GM19438 (cell line): ENCODE results near the gene OSBPL1A.

Experiments used
- ATAC-seq: cut with Tn5 transposase; IDR thresholded peaks from one replicate; pipeline ENCODE4 v1.9.1; 2021; ENCODE audit warnings: low read depth; ENCODE audit not compliant: unreplicated experiment

OSBPL1A gene

GRCh38 chr18:24138409-24138788 lies 259.2 kb downstream of the OSBPL1A start:
- ATAC-seq: peak; percentile 6

GRCh38 chr18:24136967-24137373 lies 260.7 kb downstream of the OSBPL1A start:
- no peak for ATAC-seq

- no peak for ATAC-seq
Observed at GRCh38 chr18:24130494-24130893, 267.1 kb downstream of the OSBPL1A start.

GRCh38 chr18:24128700-24129099 lies 268.9 kb downstream of the OSBPL1A start:
- ATAC-seq: no peak

GRCh38 chr18:24127735-24128134 lies 269.9 kb downstream of the OSBPL1A start:
- no peak for ATAC-seq

- ATAC-seq: no peak
Observed at GRCh38 chr18:24126155-24126961, 271.3 kb downstream of the OSBPL1A start.

GRCh38 chr18:24121625-24122024 lies 276.0 kb downstream of the OSBPL1A start:
- no peak for ATAC-seq

- ATAC-seq: no peak
Observed at GRCh38 chr18:24120676-24121075, 276.9 kb downstream of the OSBPL1A start.

GRCh38 chr18:24118750-24119577 lies 278.7 kb downstream of the OSBPL1A start:
- ATAC-seq: no peak

- no peak for ATAC-seq
Observed at GRCh38 chr18:24115628-24116027, 282.0 kb downstream of the OSBPL1A start.

GRCh38 chr18:24114924-24115549 lies 282.6 kb downstream of the OSBPL1A start:
- ATAC-seq: no peak

GRCh38 chr18:24112874-24113615 lies 284.6 kb downstream of the OSBPL1A start:
- ATAC-seq: no peak

GRCh38 chr18:24112464-24112863 lies 285.2 kb downstream of the OSBPL1A start:
- no peak for ATAC-seq
